Osteocyte (in vitro differentiated cells): Measurements from ENCODE around the gene ARID4B. TPM values are rescaled to one million over a fixed set of nuclear protein-coding genes. Genes with fewer than 3 reads are reported as not detected.
"Not testable (repeated sequence)": the region's sequence is repeated elsewhere in the genome, so short reads cannot be mapped to it uniquely, and the experiment has no call there.

Source experiments
- DNase-seq: peaks from one replicate; pipeline ENCODE4 v3.0.0; 2021; ENCODE audit warnings: mixed read lengths; ENCODE audit not compliant: unreplicated experiment; ENCODE audit errors: extremely low spot score
- H3K27ac Mint-ChIP-seq: one replicate; pipeline ENCODE4 v1.8.0; 2021; ENCODE audit warnings: mild to moderate bottlenecking, mixed read lengths; ENCODE audit not compliant: unreplicated experiment
- H3K27me3 Mint-ChIP-seq: one replicate; pipeline ENCODE4 v1.8.0; 2021; ENCODE audit warnings: mixed read lengths; ENCODE audit not compliant: unreplicated experiment
- H3K36me3 Mint-ChIP-seq: one replicate; pipeline ENCODE4 v1.8.0; 2021; ENCODE audit warnings: mixed read lengths; ENCODE audit not compliant: unreplicated experiment
- H3K4me1 Mint-ChIP-seq: one replicate; pipeline ENCODE4 v1.8.0; 2021; ENCODE audit warnings: mixed read lengths; ENCODE audit not compliant: unreplicated experiment
- H3K4me3 Mint-ChIP-seq: one replicate; pipeline ENCODE4 v1.8.0; 2021; ENCODE audit warnings: mild to moderate bottlenecking, moderate library complexity, mixed read lengths; ENCODE audit not compliant: unreplicated experiment
- H3K9me3 Mint-ChIP-seq: one replicate; pipeline ENCODE4 v1.8.0; 2021; ENCODE audit warnings: mixed read lengths; ENCODE audit not compliant: unreplicated experiment
- CTCF ChIP-seq: fragments of 200-600 bp; sonication (generic); IDR thresholded peaks from 2 replicates; pipeline ENCODE4 v1.5.0; 2021; ENCODE audit warnings: antibody characterized with exemption, mild to moderate bottlenecking, moderate library complexity
- total RNA-seq: library from RNA; stranded (reverse); gene quantifications from 2 replicates; pipeline ENCODE4 v1.2.1, GENCODE V29; 2021

The ARID4B gene
- total RNA-seq, 1 donor from 2014 or later = 41.3 TPM

GRCh38 chr1:235287208-235287882 lies 40.6 kb downstream of the ARID4B start:
- Mint-ChIP-seq H3K9me3 (no peaks in the 10 kb centered on the region), H3K4me1 (peaks cover 12% of the 10 kb centered on the region), H3K4me3 (no peak overlapping the region), H3K36me3 (no peaks in the 10 kb centered on the region), H3K27me3 (no peaks in the 10 kb centered on the region), H3K27ac (no peak overlapping the region)
- DNase-seq = no peak
- TF ChIP-seq CTCF = no peak

- DNase-seq = no peak
- TF ChIP-seq CTCF = no peak
- no peak overlapping the region for H3K4me3 Mint-ChIP-seq
- no peaks in the 10 kb centered on the region for H3K9me3 Mint-ChIP-seq
- H3K4me1 Mint-ChIP-seq = peaks cover 11% of the 10 kb centered on the region
- H3K27ac Mint-ChIP-seq = no peak overlapping the region
- no peaks in the 10 kb centered on the region for H3K36me3 Mint-ChIP-seq
- H3K27me3 Mint-ChIP-seq = no peaks in the 10 kb centered on the region
Measured at GRCh38 chr1:235286667-235287066, 41.3 kb downstream of the ARID4B start.

DNA sequence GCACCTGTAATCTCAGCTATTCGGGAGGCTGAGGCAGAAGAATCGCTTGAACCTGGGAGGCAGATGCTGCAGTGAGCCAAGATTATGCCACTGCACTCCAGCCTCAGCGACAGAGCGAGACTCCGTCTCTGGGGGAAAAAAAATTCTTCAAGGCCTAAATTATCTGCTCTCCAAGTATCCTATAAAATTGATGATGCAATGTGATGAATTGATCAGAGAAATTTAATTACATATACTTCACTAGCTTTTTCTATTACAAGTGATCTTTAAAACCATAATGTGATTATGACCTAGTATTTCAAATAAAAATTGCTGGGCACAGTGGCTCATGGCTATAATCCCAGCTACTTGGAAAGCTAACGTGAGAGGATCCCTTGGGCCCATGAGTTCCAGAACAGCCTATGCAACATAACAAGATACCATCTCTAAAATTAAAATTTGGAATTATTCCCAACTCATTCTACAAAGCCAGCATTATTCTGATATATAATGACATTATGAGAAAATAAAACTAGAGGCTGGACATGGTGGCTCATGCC lies 43.7 kb downstream of the ARID4B start:
- Mint-ChIP-seq H3K27me3 (no peaks in the 10 kb centered on the region), H3K36me3 (no peaks in the 10 kb centered on the region), H3K9me3 (no peaks in the 10 kb centered on the region), H3K27ac (no peak overlapping the region), H3K4me1 (peaks cover 12% of the 10 kb centered on the region), H3K4me3 (no peak overlapping the region)
- DNase-seq = no peak
- no peak for TF ChIP-seq CTCF

DNA sequence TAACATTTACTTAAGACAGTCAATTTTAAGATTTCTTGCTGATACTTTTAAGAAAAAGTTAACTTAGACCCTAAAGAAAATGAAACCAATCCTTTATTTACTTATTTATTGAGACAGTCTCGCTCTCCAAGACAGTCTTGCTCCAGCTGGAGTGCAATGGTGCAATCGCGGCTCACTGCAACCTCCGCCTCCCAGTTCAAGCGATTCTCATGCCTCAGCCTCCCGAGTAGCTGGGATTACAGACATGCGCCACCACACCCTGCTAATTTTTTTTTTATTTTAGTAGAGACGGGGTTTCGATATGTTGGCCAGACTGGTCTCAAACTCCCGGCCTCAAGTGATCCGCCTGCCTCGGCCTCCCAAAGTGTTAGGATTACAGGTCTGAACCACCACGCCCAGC lies 44.3 kb downstream of the ARID4B start:
- not testable (repeated sequence) for H3K27ac Mint-ChIP-seq, DNase-seq, H3K9me3 Mint-ChIP-seq, H3K27me3 Mint-ChIP-seq, H3K4me3 Mint-ChIP-seq, H3K36me3 Mint-ChIP-seq
- peaks cover 12% of the 10 kb centered on the region for H3K4me1 Mint-ChIP-seq

- DNase-seq = no peak
- no peak overlapping the region for H3K27ac Mint-ChIP-seq
- no peaks in the 10 kb centered on the region for H3K27me3 Mint-ChIP-seq
- H3K4me1 Mint-ChIP-seq = peaks cover 12% of the 10 kb centered on the region
- H3K36me3 Mint-ChIP-seq = no peaks in the 10 kb centered on the region
- no peak for TF ChIP-seq CTCF
- no peaks in the 10 kb centered on the region for H3K9me3 Mint-ChIP-seq
- H3K4me3 Mint-ChIP-seq = no peak overlapping the region
Measured at GRCh38 chr1:235280467-235280866, 47.5 kb downstream of the ARID4B start.
